Activated naive CD4-positive, alpha-beta T cell treated with anti-CD3 and anti-CD28 coated beads, Interleukin-2, amount 50 U/mL, for 16 hours (primary cell): ENCODE results near the gene BAMBI.
A peak's percentile ranks its signal among the peaks of the same experiment; 100 is the strongest.

Experiments used
- DNase-seq: peaks from one replicate; pipeline ENCODE4 v3.0.0-alpha.2; 2020

Gene BAMBI

GRCh38 chr10:28676326-28676967, 874 bp upstream of the BAMBI start:
- peak; percentile 28 for DNase-seq

GRCh38 chr10:28677888-28678686, 766 bp downstream of the BAMBI start:
- peak; percentile 35 for DNase-seq

GRCh38 chr10:28678687-28679457, 1.6 kb downstream of the BAMBI start:
- no peak for DNase-seq

DNA sequence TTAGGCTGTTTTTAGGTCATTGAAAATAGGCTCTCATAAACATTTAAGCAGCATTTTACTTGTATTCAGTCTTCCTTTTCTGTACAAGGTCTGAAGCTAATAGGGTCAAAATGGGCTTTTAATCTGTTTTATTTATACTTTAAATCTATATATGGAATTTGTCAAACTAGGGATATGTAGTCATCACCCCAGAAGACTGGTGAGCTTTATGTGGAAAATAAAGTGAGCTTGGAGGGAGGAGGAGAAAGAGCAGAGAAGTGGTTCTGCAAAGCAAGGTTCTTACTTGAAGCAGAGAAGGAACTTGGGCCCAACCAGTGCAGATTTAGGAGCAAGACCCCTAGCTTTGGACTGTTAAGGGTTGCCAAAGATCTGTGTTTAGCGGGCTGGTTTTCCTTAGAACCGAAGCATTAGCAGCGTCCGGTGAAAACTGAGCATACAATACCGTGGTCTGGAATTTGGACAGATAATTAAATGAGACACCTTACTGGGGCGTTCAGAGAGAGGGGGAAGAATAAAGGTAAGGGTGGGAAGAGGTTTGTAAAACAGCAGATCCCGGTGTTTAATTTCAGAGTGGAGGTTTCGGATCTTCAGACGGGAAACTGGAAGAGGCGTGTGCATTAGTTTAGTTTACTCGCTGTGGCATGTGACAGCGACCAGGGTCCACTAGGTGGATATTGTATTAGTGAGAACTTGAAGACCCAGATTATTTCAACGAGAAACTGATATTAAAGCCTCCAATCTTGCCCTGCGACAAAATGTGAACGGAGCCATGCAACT, 2.4 kb downstream of the BAMBI start:
- no peak for DNase-seq

DNA sequence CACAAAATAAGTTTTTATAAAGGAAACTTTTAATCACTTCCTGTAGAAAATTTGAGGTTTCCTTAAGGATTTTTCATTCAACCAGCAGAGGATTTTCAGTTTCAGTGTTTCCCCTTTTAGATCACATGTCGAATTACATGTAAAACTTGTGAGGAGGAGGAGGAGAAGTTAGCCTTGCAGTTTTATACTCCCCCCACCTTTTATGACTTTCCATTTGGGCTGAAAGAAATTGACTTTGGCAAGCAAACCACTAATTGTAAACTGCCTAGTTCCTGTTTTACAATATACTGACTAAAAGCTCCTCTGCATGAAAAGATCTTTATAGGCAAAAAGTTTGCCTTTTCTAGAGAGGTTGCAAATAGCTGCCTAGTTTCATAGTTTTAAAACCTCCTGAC, 3.0 kb downstream of the BAMBI start:
- no peak for DNase-seq

DNA sequence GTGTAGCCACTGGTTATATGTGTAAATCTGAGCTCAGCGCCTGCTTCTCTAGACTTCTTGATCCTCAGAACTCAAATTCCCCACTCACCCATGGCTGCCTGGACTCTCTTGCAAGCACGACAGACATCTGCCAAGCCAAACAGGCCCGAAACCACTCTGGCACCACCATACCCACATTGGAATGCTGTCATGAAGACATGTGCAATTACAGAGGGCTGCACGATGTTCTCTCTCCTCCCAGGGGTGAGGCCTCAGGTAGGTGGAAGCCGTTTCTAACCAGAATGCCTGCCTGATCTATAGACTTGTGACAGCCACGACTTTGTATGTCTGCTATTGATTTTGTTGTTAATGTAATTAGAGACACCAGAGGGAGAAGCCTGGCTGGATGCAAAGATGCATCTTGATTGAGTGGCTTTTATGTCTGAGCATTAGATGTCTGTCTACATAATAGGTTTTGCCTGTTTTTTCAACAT, 4.0 kb downstream of the BAMBI start:
- no peak for DNase-seq

DNA sequence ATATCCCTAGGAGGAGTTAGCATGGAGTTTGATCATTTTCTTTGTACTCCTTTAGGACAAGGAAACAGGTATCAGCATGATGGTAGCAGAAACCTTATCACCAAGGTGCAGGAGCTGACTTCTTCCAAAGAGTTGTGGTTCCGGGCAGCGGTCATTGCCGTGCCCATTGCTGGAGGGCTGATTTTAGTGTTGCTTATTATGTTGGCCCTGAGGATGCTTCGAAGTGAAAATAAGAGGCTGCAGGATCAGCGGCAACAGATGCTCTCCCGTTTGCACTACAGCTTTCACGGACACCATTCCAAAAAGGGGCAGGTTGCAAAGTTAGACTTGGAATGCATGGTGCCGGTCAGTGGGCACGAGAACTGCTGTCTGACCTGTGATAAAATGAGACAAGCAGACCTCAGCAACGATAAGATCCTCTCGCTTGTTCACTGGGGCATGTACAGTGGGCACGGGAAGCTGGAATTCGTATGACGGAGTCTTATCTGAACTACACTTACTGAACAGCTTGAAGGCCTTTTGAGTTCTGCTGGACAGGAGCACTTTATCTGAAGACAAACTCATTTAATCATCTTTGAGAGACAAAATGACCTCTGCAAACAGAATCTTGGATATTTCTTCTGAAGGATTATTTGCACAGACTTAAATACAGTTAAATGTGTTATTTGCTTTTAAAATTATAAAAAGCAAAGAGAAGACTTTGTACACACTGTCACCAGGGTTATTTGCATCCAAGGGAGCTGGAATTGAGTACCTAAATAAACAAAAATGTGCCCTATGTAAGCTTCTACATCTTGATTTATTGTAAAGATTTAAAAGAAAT, 4.8 kb downstream of the BAMBI start:
- DNase-seq: no peak

DNA sequence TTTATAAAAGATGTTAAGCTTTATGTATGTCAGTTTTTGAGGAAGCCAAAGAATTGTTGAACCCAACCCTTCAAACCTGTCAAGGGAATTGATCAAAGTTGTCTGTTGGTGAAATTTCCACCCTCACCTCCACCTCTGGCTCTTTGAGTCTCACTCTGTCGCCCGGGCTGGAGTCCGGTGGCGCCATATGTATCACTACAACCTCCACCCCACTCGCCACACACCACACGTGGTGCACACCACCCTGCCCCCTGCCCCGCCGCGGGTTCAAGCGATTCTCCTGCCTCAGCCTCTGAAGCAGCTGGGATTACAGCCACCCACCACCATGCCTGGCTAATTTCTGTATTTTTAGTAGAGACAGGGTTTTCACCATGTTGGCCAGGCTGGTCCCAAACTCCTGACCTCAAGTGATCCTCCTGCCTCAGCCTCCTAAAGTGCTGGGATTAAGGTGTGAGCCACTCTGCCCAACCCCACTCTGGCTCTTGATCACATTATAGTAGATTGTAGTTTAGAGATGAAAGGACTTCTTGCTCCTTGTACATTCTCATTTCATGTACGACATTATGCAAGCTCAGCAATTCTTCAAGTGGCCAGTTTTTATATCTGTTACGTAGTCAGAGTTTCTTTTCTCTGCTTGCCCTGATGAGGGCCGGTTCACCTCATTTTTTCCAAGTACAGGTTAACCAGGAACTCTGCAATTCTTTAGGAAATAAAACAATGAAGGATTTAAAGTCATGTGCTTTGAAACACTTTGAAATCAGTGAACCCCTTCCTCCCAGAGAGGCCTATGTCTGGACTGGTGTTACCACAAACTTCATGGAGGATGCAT, 7.0 kb downstream of the BAMBI start:
- no peak for DNase-seq

- DNase-seq: no peak
These were observed 7.8 kb downstream of the BAMBI start for GRCh38 chr10:28684986-28685580.

GRCh38 chr10:28685717-28686116, 8.4 kb downstream of the BAMBI start:
- no peak for DNase-seq

DNA sequence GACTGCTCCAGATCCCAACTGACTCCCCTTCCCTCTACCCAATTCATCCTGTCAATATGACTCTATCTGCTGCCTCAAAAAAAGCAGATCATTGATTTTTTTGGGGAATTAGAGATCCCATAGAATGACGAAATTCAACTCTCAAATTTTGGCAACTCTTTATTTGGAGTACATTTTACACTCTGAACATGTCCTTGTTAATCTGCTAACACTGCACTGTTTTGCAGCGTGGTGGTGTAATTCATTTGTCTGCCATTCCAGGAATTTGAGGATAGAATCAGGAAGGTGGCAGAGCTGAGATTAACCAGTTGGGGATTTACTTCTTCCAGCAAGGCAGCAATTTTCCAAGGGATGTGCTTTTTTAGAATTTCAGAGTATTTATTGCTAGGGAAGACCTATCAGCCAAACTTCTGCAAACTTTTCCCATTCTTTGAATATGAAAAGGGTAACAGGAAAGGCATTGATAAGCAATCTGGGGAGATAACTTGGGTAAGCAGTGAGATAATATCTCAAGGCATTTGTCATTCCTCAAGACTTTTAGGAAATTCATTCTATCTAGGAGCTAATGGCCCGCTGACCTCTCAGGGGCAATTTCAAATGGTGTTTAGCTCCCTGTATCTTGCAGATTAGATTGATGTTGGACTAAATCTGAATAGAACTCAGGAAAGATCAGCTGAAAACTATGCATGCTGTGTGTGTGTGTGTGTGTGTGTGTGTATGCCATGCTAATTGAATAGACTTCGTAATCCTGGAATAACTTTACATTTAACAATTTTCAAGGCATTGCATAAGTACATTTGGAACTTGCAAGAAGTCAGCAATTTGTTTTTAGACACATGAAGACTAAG, 9.7 kb downstream of the BAMBI start:
- DNase-seq: no peak

- no peak for DNase-seq
These were observed 10.3 kb downstream of the BAMBI start for GRCh38 chr10:28687683-28688001.

- DNase-seq: no peak
These were observed 13.2 kb downstream of the BAMBI start for GRCh38 chr10:28690545-28690944.

DNA sequence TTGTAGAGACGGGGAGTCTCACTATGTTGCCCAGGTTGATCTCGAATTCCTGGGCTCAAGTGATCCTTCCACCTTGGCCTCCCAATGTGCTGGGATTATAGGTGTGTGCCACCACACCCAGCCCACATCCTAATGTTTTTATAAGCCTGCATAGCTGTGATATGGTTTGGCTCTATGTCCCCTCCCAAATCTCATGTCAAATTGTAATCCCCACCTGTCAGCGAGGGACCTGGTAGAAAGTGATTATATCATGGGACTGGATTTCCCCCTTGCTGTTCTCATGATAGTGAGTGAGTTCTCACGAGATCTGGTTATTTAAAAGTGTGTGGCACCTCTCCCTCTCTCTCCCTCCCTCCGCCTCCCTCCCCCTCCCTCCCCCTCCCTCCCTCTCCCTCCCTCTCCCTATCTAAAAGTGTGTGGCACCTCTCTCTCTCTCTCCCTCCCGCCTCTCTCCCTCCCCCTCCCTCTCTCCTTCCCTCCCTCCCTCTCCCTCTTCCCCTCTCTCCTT, 13.9 kb downstream of the BAMBI start:
- DNase-seq: no peak

GRCh38 chr10:28692050-28692449, 14.7 kb downstream of the BAMBI start:
- no peak for DNase-seq

- no peak for DNase-seq
These were observed 17.2 kb downstream of the BAMBI start for GRCh38 chr10:28694530-28694929.

GRCh38 chr10:28698075-28698474, 20.8 kb downstream of the BAMBI start:
- no peak for DNase-seq

- DNase-seq: no peak
These were observed 27.3 kb downstream of the BAMBI start for GRCh38 chr10:28704464-28705161.

- no peak for DNase-seq
These were observed 28.2 kb downstream of the BAMBI start for GRCh38 chr10:28705472-28705871.
